PC-9 (cell line): ENCODE measurements around the gene EIF4G3.

ENCODE experiments used
- CTCF ChIP-seq: fragments of 200-600 bp; sonication (generic); conservative IDR thresholded peaks from 2 replicates; pipeline ENCODE4 v1.6.1; 2017; ENCODE audit warnings: mixed run types, antibody characterized with exemption, mild to moderate bottlenecking, moderate library complexity
- EZH2 ChIP-seq: fragments of 200-600 bp; sonication (generic); IDR thresholded peaks from 2 replicates; pipeline ENCODE4 v1.8.0; 2017; ENCODE audit warnings: antibody characterized with exemption, low read depth

- no peak for TF ChIP-seq CTCF
- no peak for TF ChIP-seq EZH2
Observed at GRCh38 chr1:20790785-20791184, 385.9 kb downstream of the EIF4G3 start.
